ENCODE data around the gene TAF1D.
A peak's percentile ranks its signal among the peaks of the same experiment; 100 is the strongest.
"Not testable (repeated sequence)": the region's sequence is repeated elsewhere in the genome, so short reads cannot be mapped to it uniquely, and the experiment has no call there.

Gene TAF1D

GRCh38 chr11:93741094-93741881 is at the start of gene TAF1D, which contains the start of gene C11orf54:
Gene TAF1D, minus strand, starts transcription at chr11:93741495. Its CDS starts 2,191 bp downstream, at chr11:93739304.
Gene C11orf54, plus strand, starts transcription at chr11:93741672. Its CDS starts 5,722 bp downstream, at chr11:93747394.
- peak; percentile 75 to 96 (median 93) for DNase-seq

- no peak for DNase-seq
Measured at GRCh38 chr11:93784935-93785360, 43.7 kb upstream of the TAF1D start.

- DNase-seq, result peak; percentile 24 to 93 (median 90)
Measured at GRCh38 chr11:93784145-93784934, 43.0 kb upstream of the TAF1D start, which contains the start of gene MED17. Gene MED17, plus strand, starts transcription at chr11:93784282. Its CDS starts 232 bp downstream, at chr11:93784514.

- DNase-seq, result no peak
Measured at GRCh38 chr11:93783765-93784144, 42.5 kb upstream of the TAF1D start.

- no peak for DNase-seq
Measured at GRCh38 chr11:93783362-93783761, 42.1 kb upstream of the TAF1D start.

- no peak for DNase-seq
Measured at GRCh38 chr11:93775289-93775688, 34.0 kb upstream of the TAF1D start.

- DNase-seq, result not testable (repeated sequence)
Measured at GRCh38 chr11:93774560-93774959, 33.3 kb upstream of the TAF1D start.

- DNase-seq, result no peak
Measured at GRCh38 chr11:93773601-93774200, 32.4 kb upstream of the TAF1D start.

GRCh38 chr11:93773045-93773477 is 31.8 kb upstream of the TAF1D start:
- DNase-seq, result no peak

GRCh38 chr11:93772123-93772522 is 30.8 kb upstream of the TAF1D start:
- DNase-seq, result peak in 1 of 14 donors; percentile 2

GRCh38 chr11:93770160-93770559 is 28.9 kb upstream of the TAF1D start:
- no peak for DNase-seq

- DNase-seq, result no peak
Measured at GRCh38 chr11:93767018-93767417, 25.7 kb upstream of the TAF1D start.

GRCh38 chr11:93766504-93766903 is 25.2 kb upstream of the TAF1D start:
- no peak for DNase-seq

- no peak for DNase-seq
Measured at GRCh38 chr11:93765551-93765950, 24.3 kb upstream of the TAF1D start.

- DNase-seq, result no peak
Measured at GRCh38 chr11:93761910-93762309, 20.6 kb upstream of the TAF1D start.

GRCh38 chr11:93759123-93759522 is 17.8 kb upstream of the TAF1D start:
- DNase-seq, result not testable (repeated sequence)

- no peak for DNase-seq
Measured at GRCh38 chr11:93757924-93758865, 16.9 kb upstream of the TAF1D start.

GRCh38 chr11:93757301-93757700 is 16.0 kb upstream of the TAF1D start:
- DNase-seq, result no peak

- no peak for DNase-seq
Measured at GRCh38 chr11:93756748-93757147, 15.5 kb upstream of the TAF1D start.

GRCh38 chr11:93753241-93753640 is 11.9 kb upstream of the TAF1D start:
- DNase-seq, result no peak

GRCh38 chr11:93751001-93751400 is 9.7 kb upstream of the TAF1D start:
- no peak for DNase-seq

GRCh38 chr11:93747122-93747521 is 5.8 kb upstream of the TAF1D start:
- no peak for DNase-seq
